Gastroesophageal sphincter (tissue), 4 donors: ENCODE measurements around the gene TTLL5. TPM values are rescaled to one million over a fixed set of nuclear protein-coding genes. Genes with fewer than 3 reads are reported as not detected.

Experiments used
- ATAC-seq: fragments of 150-250 bp; one replicate; pipeline ENCODE4 v1.9.1; 2016; ENCODE audit warnings: mild to moderate bottlenecking, moderate library complexity
- H3K27ac ChIP-seq, 4 donors: fragments of 200-600 bp; sonication (generic) in 3 of 4; 1 replicate in 3 of 4; 2 replicates in 1 of 4; pipeline ENCODE4 v1.5.1; 2016 to 2019
- H3K27me3 ChIP-seq: fragments of 200-600 bp; sonication (generic); one replicate; pipeline ENCODE4 v1.5.1; 2019
- H3K36me3 ChIP-seq, 2 donors: fragments of 200-600 bp; sonication (generic); one replicate each; pipeline ENCODE4 v1.5.1; 2019; ENCODE audit warnings: control low read depth in 1 of 2
- H3K4me1 ChIP-seq, 3 donors: fragments of 200-600 bp; sonication (generic); 1 replicate in 2 of 3; 2 replicates in 1 of 3; pipeline ENCODE4 v1.5.1; 2016 to 2019; ENCODE audit warnings: control low read depth in 2 of 3
- H3K4me3 ChIP-seq, 2 donors: fragments of 200-600 bp; sonication (generic); one replicate each; pipeline ENCODE4 v1.5.1; 2019; ENCODE audit warnings: mild to moderate bottlenecking in 1 of 2, moderate library complexity in 1 of 2
- H3K9me3 ChIP-seq, 3 donors: fragments of 200-600 bp; sonication (generic); one replicate each; pipeline ENCODE4 v1.5.1; 2017 to 2019; ENCODE audit warnings: control low read depth in 2 of 3
- CTCF ChIP-seq, 4 experiments: fragments of 200-600 bp in 2 of 4; fragments of 450-650 bp in 2 of 4; sonication (generic) in 1 of 4; IDR thresholded peaks; one replicate each; pipeline ENCODE4 v1.5.1; 2017 to 2019; ENCODE audit warnings: antibody characterized with exemption in 4 of 4, mild to moderate bottlenecking in 2 of 4, moderate library complexity in 2 of 4
- EP300 ChIP-seq: sonication (generic); formaldehyde crosslinking; IDR thresholded peaks from one replicate; pipeline ENCODE4 v1.6.1; 2017; ENCODE audit warnings: antibody characterized with exemption, mild to moderate bottlenecking
- POLR2A ChIP-seq, 2 donors: fragments of 450-650 bp; IDR thresholded peaks; one replicate each; pipeline ENCODE4 v1.6.1; 2017; ENCODE audit warnings: antibody characterized with exemption in 2 of 2, mild to moderate bottlenecking in 2 of 2, moderate library complexity in 1 of 2
- POLR2AphosphoS5 ChIP-seq: sonication (generic); formaldehyde crosslinking; IDR thresholded peaks from one replicate; pipeline ENCODE4 v1.6.1; 2017; ENCODE audit warnings: antibody characterized with exemption
- WGBS, 2 donors: methylation state at CpG; one replicate each; pipeline ENCODE4 v1.1.5; 2018; ENCODE audit warnings: low coverage in 1 of 2; 5-methylcytosine and 5-hydroxymethylcytosine counted together
- total RNA-seq, 4 donors: library from RNA; depleted of rRNA; stranded (reverse); fragments of >200 nt; gene quantifications; one replicate each; pipeline ENCODE4 v1.1.0, GENCODE V29; 2016

Gene TTLL5
- total RNA-seq, 4 donors from 2014 or later, result 18.1 to 30.0 (median 22.1) TPM

GRCh38 chr14:75941030-75941429 lies 280.0 kb downstream of the TTLL5 start:
- no peaks in the 10 kb centered on the region for H3K27me3 ChIP-seq
- no peaks in the 10 kb centered on the region for H3K9me3 ChIP-seq
- 50 to 85% methylated on average over 2 to 3 of the region's 4 CpGs for WGBS, 2 donors
- ATAC-seq, result no peak
- no peak for TF ChIP-seq CTCF (IDR thresholded peaks at IDR 0.05)
- TF ChIP-seq POLR2A (IDR thresholded peaks at IDR 0.05), result no peak
- TF ChIP-seq POLR2AphosphoS5, result no peak
- TF ChIP-seq EP300, result no peak
- H3K36me3 ChIP-seq, result no peaks in the 10 kb centered on the region
- H3K4me1 ChIP-seq, result no peaks in the 10 kb centered on the region
- no peak overlapping the region for H3K27ac ChIP-seq
- H3K4me3 ChIP-seq, result no peak overlapping the region

GRCh38 chr14:75944607-75945241 lies 283.7 kb downstream of the TTLL5 start:
- H3K9me3 ChIP-seq, result no peaks in the 10 kb centered on the region
- H3K36me3 ChIP-seq, result no peaks in the 10 kb centered on the region
- TF ChIP-seq EP300, result no peak
- TF ChIP-seq POLR2AphosphoS5, result no peak
- no peak for TF ChIP-seq POLR2A (IDR thresholded peaks at IDR 0.05)
- no peak for TF ChIP-seq CTCF (IDR thresholded peaks at IDR 0.05)
- no peak for ATAC-seq
- no peaks in the 10 kb centered on the region for H3K27me3 ChIP-seq
- H3K4me3 ChIP-seq, result no peak overlapping the region
- H3K4me1 ChIP-seq, result no peaks in the 10 kb centered on the region
- 78 to 88% methylated on average over 4 of the region's 4 CpGs for WGBS, 2 donors
- H3K27ac ChIP-seq, result no peak overlapping the region

GRCh38 chr14:75946785-75947184 lies 285.7 kb downstream of the TTLL5 start:
- Histone ChIP-seq H3K9me3 (no peaks in the 10 kb centered on the region), H3K4me3 (no peak overlapping the region), H3K27me3 (no peaks in the 10 kb centered on the region), H3K4me1 (no peaks in the 10 kb centered on the region), H3K27ac (no peak overlapping the region), H3K36me3 (no peaks in the 10 kb centered on the region)
- ATAC-seq, result no peak
- WGBS, 2 donors, result 92 to 95% methylated on average over 3 to 5 of the region's 5 CpGs
- TF ChIP-seq POLR2A (IDR thresholded peaks at IDR 0.05), result no peak
- TF ChIP-seq CTCF (IDR thresholded peaks at IDR 0.05), result no peak
- TF ChIP-seq POLR2AphosphoS5, result no peak
- TF ChIP-seq EP300, result no peak

GRCh38 chr14:75952489-75952888 lies 291.4 kb downstream of the TTLL5 start:
- WGBS, 2 donors, result 76 to 88% methylated on average over 3 of the region's 3 CpGs
- H3K4me3 ChIP-seq, result no peak overlapping the region
- no peak for ATAC-seq
- no peaks in the 10 kb centered on the region for H3K27me3 ChIP-seq
- TF ChIP-seq EP300 (no peak), CTCF (IDR thresholded peaks at IDR 0.05) (no peak), POLR2A (IDR thresholded peaks at IDR 0.05) (no peak), POLR2AphosphoS5 (no peak)
- no peaks in the 10 kb centered on the region for H3K9me3 ChIP-seq
- H3K4me1 ChIP-seq, result no peaks in the 10 kb centered on the region
- peaks cover 0 to 15% of the 10 kb centered on the region in 2 donors for H3K36me3 ChIP-seq
- H3K27ac ChIP-seq, result no peak overlapping the region

GRCh38 chr14:75959031-75959430 lies 298.0 kb downstream of the TTLL5 start:
- Histone ChIP-seq H3K4me3 (no peak overlapping the region), H3K27ac (no peak overlapping the region), H3K27me3 (no peaks in the 10 kb centered on the region), H3K9me3 (no peaks in the 10 kb centered on the region), H3K36me3 (peaks cover 0 to 75% of the 10 kb centered on the region in 2 donors), H3K4me1 (no peaks in the 10 kb centered on the region)
- WGBS, 2 donors, result 100% methylated on average over 4 of the region's 9 CpGs; no CpG with 5 or more reads in 1 of the 2 donors
- no peak for ATAC-seq
- no peak for TF ChIP-seq POLR2AphosphoS5
- no peak for TF ChIP-seq CTCF (IDR thresholded peaks at IDR 0.05)
- TF ChIP-seq POLR2A (IDR thresholded peaks at IDR 0.05), result no peak
- TF ChIP-seq EP300, result no peak
